ENCODE measurements around the gene POTEI. TPM values are rescaled to one million over a fixed set of nuclear protein-coding genes. Genes with fewer than 3 reads are reported as not detected.
A peak's percentile ranks its signal among the peaks of the same experiment; 100 is the strongest.
"Not testable (repeated sequence)": the region's sequence is repeated elsewhere in the genome, so short reads cannot be mapped to it uniquely, and the experiment has no call there.

The POTEI gene
- total RNA-seq, 1 donor from 2014 or later = not detected

GRCh38 chr2:130427631-130428030 lies 81.5 kb downstream of the POTEI start:
- H3K9me3 ChIP-seq; H3K27ac ChIP-seq; H3K36me3 ChIP-seq; H3K27me3 ChIP-seq; intact Hi-C loops (cut with DNase I); H3K4me1 ChIP-seq: not testable (repeated sequence)
- DNase-seq (peak; percentile 85), ATAC-seq (peak; percentile 93)
- peak; percentile 42 for TF ChIP-seq CTCF (IDR thresholded peaks at IDR 0.05)
- H3K4me3 ChIP-seq = peak overlapping the region; percentile 38

DNA sequence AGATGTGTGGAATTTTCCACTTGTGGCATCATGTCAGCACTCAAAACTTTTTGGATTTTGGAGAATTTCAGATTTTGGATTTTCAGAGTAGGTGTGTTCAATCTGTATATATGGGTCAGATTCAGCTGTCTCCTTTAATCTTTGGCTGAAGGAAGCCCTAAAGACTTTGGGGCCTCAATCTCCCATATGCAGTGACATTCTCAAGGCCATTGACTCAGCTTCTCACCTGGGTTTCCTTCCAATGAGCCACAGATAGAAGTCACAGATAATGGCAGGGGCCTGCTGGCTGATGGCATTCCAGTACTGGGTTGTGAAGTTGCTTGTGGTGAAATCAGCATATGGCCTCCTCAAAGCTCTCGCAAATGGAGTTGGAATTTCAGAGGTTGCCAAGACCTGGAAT lies 90.3 kb downstream of the POTEI start:
- ATAC-seq; intact Hi-C loops (cut with DNase I); H3K36me3 ChIP-seq; H3K9me3 ChIP-seq; H3K4me3 ChIP-seq; DNase-seq; H3K27me3 ChIP-seq; H3K4me1 ChIP-seq; H3K27ac ChIP-seq: not testable (repeated sequence)

DNA sequence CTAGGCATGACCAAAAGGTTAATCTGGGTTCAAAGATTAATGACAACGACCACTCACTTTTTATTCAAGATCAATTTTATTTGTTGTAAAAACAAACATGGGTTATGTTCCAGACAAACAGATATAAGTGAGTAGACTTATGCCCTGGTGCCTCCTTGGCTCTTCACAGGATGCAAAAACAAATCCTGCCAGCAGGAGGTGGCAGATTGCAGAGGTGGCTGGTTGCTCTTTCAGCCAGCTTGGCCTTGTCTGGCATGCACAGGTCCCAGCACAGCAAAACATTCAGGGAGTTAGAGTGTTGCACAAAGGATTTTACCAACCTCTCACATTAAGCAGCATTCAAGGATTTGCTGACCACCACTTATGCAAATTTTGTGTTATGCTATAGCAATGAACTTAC lies 92.4 kb downstream of the POTEI start:
- ATAC-seq; H3K9me3 ChIP-seq; intact Hi-C loops (cut with DNase I); DNase-seq; H3K27me3 ChIP-seq; H3K36me3 ChIP-seq; H3K4me1 ChIP-seq; H3K4me3 ChIP-seq; H3K27ac ChIP-seq: not testable (repeated sequence)

Other genes with a start within 250 kb of the POTEI start
- gene IMP4, start 166.4 kb downstream of the POTEI start, total RNA-seq = 55.7 TPM
- gene PTPN18, start 153.3 kb downstream of the POTEI start, total RNA-seq = 67.8 TPM
- not detected for gene CFC1B, start 11.9 kb upstream of the POTEI start, total RNA-seq
- 0.38 TPM for gene CFC1, start 90.2 kb upstream of the POTEI start, total RNA-seq
- gene POTEJ, start 102.1 kb upstream of the POTEI start, total RNA-seq = not detected
- not detected for gene GPR148, start 219.7 kb upstream of the POTEI start, total RNA-seq
- not detected for gene AMER3, start 246.2 kb upstream of the POTEI start, total RNA-seq

All from upper lobe of right lung (tissue), 1 donor.